CD8-positive, alpha-beta memory T cell (primary cell): ENCODE data around the gene RPS6KC1. TPM values are rescaled to one million over a fixed set of nuclear protein-coding genes. Genes with fewer than 3 reads are reported as not detected.
"Not testable (repeated sequence)": the region's sequence is repeated elsewhere in the genome, so short reads cannot be mapped to it uniquely, and the experiment has no call there.

ENCODE experiments used
- CTCF ChIA-PET: fragments of 350-600 bp; sonication (Branson Sonifier 250); formaldehyde crosslinking; loops from one replicate; lab custom pipeline; 2021; ENCODE audit warnings: antibody characterized with exemption; lab: Charles Lee
- POLR2A ChIA-PET: fragments of 350-600 bp; sonication (Branson Sonifier 250); formaldehyde crosslinking; loops from one replicate; lab custom pipeline; 2021; ENCODE audit warnings: antibody characterized with exemption; lab: Charles Lee
- DNase-seq, 5 donors: peaks; one replicate each; pipeline versions ENCODE4 v3.0.0 to v3.0.0-alpha.2; 2020 to 2022; ENCODE audit warnings: mixed read lengths in 1 of 5
- H3K27ac ChIP-seq: one replicate; pipeline ENCODE4 v1.7.0; 2013; ENCODE audit warnings: low read depth, mild to moderate bottlenecking, low read length, moderate library complexity
- H3K27me3 ChIP-seq: 2 replicates; pipeline ENCODE4 v1.7.0; 2013; ENCODE audit warnings: low read length, mild to moderate bottlenecking; ENCODE audit not compliant: insufficient read depth, poor library complexity, severe bottlenecking
- H3K36me3 ChIP-seq: 2 replicates; pipeline ENCODE4 v1.7.0; 2013; ENCODE audit warnings: mild to moderate bottlenecking, low read length, moderate library complexity; ENCODE audit not compliant: insufficient read depth
- H3K4me1 ChIP-seq: 2 replicates; pipeline ENCODE4 v1.7.0; 2013; ENCODE audit warnings: mild to moderate bottlenecking, low read length, moderate library complexity; ENCODE audit not compliant: insufficient read depth
- H3K4me3 ChIP-seq: 2 replicates; pipeline ENCODE4 v1.7.0; 2013; ENCODE audit warnings: mild to moderate bottlenecking, low read length
- H3K9me3 ChIP-seq: 2 replicates; pipeline ENCODE4 v1.7.0; 2013; ENCODE audit warnings: mild to moderate bottlenecking, low read length
- H3K27ac Mint-ChIP-seq, 8 donors: one replicate each; pipeline ENCODE4 v1.8.0; 2020 to 2021; ENCODE audit warnings: mixed read lengths in 8 of 8, mild to moderate bottlenecking in 6 of 8, inconsistent platforms in 3 of 8, moderate library complexity in 3 of 8
- H3K27me3 Mint-ChIP-seq, 2 donors: one replicate each; pipeline ENCODE4 v1.8.0; 2020 to 2021; ENCODE audit warnings: mixed read lengths in 2 of 2, mild to moderate bottlenecking in 1 of 2, moderate library complexity in 1 of 2
- H3K36me3 Mint-ChIP-seq, 3 donors: one replicate each; pipeline ENCODE4 v1.8.0; 2020 to 2021; ENCODE audit warnings: mixed read lengths in 3 of 3, inconsistent platforms in 1 of 3, mild to moderate bottlenecking in 1 of 3
- H3K4me1 Mint-ChIP-seq, 3 donors: one replicate each; pipeline ENCODE4 v1.8.0; 2020 to 2021; ENCODE audit warnings: mixed read lengths in 3 of 3, inconsistent platforms in 1 of 3, mild to moderate bottlenecking in 1 of 3
- H3K4me3 Mint-ChIP-seq, 7 donors: one replicate each; pipeline ENCODE4 v1.8.0; 2020 to 2021; ENCODE audit warnings: mixed read lengths in 7 of 7, mild to moderate bottlenecking in 6 of 7, moderate library complexity in 4 of 7, inconsistent platforms in 2 of 7
- H3K9me3 Mint-ChIP-seq, 5 donors: one replicate each; pipeline ENCODE4 v1.8.0; 2020 to 2022; ENCODE audit warnings: mixed read lengths in 5 of 5, mild to moderate bottlenecking in 3 of 5, moderate library complexity in 2 of 5, inconsistent platforms in 1 of 5
- polyA plus RNA-seq: library from polyadenylated mRNA; unstranded; fragments of 300-500 nt; fragmentation: Illumina TruSeq; gene quantifications from one replicate; pipeline ENCODE4 v1.2.3, GENCODE V29; 2021
- total RNA-seq, 2 experiments: library from RNA; stranded (reverse); gene quantifications; one replicate each; pipeline ENCODE4 v1.2.3, GENCODE V29; 2021

Gene RPS6KC1
- total and polyA plus RNA-seq, 3 experiments from 2014 or later, result 7.4 to 8.2 (median 7.4) TPM

DNA sequence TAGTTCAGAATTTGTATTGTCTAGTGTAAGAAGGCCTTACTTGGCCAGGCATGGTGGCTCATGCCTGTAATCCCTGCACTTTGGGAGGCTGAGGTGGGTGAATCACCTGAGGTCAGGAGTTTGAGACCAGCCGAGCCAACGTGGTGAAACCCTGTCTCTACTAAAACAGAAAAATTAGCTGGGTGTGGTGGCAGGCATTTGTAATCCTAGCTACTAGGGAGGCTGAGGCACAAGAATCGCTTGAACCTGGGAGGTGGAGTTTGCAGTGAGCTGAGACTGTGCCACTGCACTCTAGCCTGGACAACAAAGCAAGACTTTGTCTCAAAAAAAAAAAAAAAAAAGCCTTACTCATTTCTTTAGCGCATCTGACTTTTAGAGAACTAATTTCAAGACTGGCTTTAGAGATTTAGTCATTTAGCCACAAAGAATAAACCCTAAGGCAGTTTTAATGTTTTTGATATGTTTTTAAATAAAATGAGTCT is 66.7 kb downstream of the RPS6KC1 start:
- H3K36me3 Mint-ChIP-seq, H3K9me3 ChIP-seq, H3K4me3 ChIP-seq, H3K4me3 Mint-ChIP-seq, H3K27ac Mint-ChIP-seq, POLR2A ChIA-PET, H3K4me1 Mint-ChIP-seq, H3K4me1 ChIP-seq, CTCF ChIA-PET, H3K27ac ChIP-seq, DNase-seq, H3K36me3 ChIP-seq, H3K27me3 ChIP-seq, H3K27me3 Mint-ChIP-seq, H3K9me3 Mint-ChIP-seq: not testable (repeated sequence)

DNA sequence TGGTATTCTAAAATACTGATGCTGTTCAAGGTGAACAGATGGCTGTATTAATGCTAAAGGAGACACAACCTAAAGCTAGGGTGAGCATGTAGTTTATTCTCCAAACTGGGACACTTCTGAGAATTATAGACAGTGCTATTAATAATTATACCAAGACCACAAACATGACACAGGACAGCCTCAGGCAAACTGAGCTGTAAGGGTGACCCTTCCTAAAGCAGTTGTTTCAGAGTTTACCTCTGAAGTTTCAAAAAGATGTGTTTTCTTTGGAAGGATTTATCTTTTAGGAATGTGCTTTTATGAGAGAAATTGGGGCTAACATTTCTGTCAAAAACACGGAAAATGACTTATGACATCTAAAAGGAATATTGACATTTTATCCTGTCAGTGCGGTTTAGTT is 68.8 kb downstream of the RPS6KC1 start:
- Histone ChIP-seq H3K4me1 (no peaks in the 10 kb centered on the region), H3K27ac (no peak overlapping the region), H3K9me3 (no peaks in the 10 kb centered on the region), H3K4me3 (no peak overlapping the region), H3K27me3 (no peaks in the 10 kb centered on the region), H3K36me3 (no peaks in the 10 kb centered on the region)
- H3K36me3 Mint-ChIP-seq, result peaks cover 0 to 4% (median 3%) of the 10 kb centered on the region in 3 donors
- H3K9me3 Mint-ChIP-seq, result no peaks in the 10 kb centered on the region
- peaks cover 0 to 6% (median 4%) of the 10 kb centered on the region in 3 donors for H3K4me1 Mint-ChIP-seq
- DNase-seq, result no peak
- H3K27me3 Mint-ChIP-seq, result no peaks in the 10 kb centered on the region
- H3K4me3 Mint-ChIP-seq, result no peak overlapping the region
- POLR2A ChIA-PET, result no interaction called here
- H3K27ac Mint-ChIP-seq, result no peak overlapping the region
- CTCF ChIA-PET, result no interaction called here

DNA sequence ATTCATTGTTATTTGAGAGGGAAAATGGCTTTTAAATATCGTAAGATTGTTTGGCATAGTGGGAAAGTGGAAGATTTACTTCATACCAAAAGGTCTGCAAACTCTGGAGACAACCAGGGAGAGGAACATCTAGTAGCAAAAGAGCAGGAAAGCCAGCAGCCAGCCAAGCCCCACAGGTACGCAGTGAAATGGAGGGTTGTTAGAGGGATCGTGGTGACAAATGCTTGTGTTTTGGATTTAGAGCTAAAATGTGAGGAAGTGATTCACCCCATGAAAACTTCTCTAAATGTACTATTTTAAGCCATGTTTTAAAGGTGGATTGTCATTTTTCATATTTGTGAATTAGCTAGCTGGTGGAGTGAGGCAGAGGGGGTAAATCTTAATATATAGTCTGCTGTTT is 69.3 kb downstream of the RPS6KC1 start:
- ChIA-PET CTCF (interaction anchor here (1.4 kb wide), 1 partner anchor 10 kb away, joined by 3 read pairs; no protein-coding TSS in a partner anchor), POLR2A (no interaction called here)
- Histone ChIP-seq H3K36me3 (no peaks in the 10 kb centered on the region), H3K27ac (no peak overlapping the region), H3K27me3 (no peaks in the 10 kb centered on the region), H3K4me3 (no peak overlapping the region), H3K9me3 (no peaks in the 10 kb centered on the region), H3K4me1 (no peaks in the 10 kb centered on the region)
- Mint-ChIP-seq H3K27me3 (no peaks in the 10 kb centered on the region), H3K27ac (peak overlapping the region in 5 of 8 donors; percentile 2 to 75 (median 6)), H3K4me1 (peaks cover 0 to 6% (median 4%) of the 10 kb centered on the region in 3 donors), H3K9me3 (no peaks in the 10 kb centered on the region), H3K4me3 (no peak overlapping the region), H3K36me3 (peaks cover 0 to 4% (median 3%) of the 10 kb centered on the region in 3 donors)
- no peak for DNase-seq

DNA sequence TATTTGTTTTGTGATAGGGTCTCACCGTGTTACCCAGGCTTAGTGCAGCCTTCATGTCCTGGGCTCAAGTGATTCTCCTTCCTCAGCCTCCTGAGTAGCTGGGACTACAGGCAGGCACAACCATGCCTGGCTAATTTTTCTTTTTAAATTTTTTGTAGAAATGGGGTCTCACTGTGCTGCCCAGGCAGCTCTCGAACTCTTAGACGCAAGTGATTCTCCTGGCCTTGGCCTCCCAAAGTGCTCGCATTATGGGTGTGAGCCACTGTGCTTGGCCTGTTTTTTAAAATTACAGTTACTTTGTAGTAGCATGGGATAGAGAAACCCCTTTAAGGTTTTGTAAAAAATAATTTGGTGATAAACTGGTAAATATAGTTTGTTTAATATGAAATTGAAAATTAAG is 69.9 kb downstream of the RPS6KC1 start:
- no peaks in the 10 kb centered on the region for H3K9me3 ChIP-seq
- H3K4me1 ChIP-seq, result no peaks in the 10 kb centered on the region
- no peaks in the 10 kb centered on the region for H3K36me3 ChIP-seq
- ChIA-PET CTCF (interaction anchor here (0.6 to 1.4 kb wide), 2 partner anchors 9 to 80 kb away, joined by 3 to 4 read pairs; no protein-coding TSS in a partner anchor), POLR2A (no interaction called here)
- H3K4me3 Mint-ChIP-seq, result no peak overlapping the region
- no peak overlapping the region for H3K27ac ChIP-seq
- no peak overlapping the region for H3K27ac Mint-ChIP-seq
- H3K27me3 ChIP-seq, result no peaks in the 10 kb centered on the region
- H3K4me1 Mint-ChIP-seq, result peaks cover 2 to 6% (median 4%) of the 10 kb centered on the region in 3 donors
- no peaks in the 10 kb centered on the region for H3K27me3 Mint-ChIP-seq
- H3K36me3 Mint-ChIP-seq, result peaks cover 0 to 4% (median 3%) of the 10 kb centered on the region in 3 donors
- H3K4me3 ChIP-seq, result no peak overlapping the region
- H3K9me3 Mint-ChIP-seq, result no peaks in the 10 kb centered on the region
- DNase-seq, result no peak

DNA sequence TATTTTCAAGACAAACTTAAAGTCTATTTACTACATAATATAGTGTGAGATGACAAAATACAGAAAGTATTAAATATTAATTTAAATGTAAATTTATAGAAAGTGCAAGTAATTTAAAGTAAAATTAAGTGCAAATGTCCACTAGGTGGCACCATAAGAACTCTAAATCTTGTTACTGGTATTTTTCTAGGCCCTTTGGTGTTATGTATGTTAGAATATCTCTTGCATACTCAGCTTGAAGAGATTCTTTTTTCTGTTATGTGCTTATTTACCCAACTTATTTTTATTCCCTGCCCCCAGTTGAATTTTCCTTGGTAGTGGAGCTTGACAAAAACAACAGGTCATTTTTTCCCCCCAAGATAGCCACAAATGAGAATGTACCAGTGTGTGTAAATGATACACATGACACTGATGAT is 71.5 kb downstream of the RPS6KC1 start:
- CTCF ChIA-PET, result interaction anchor here (1.1 kb wide), 1 partner anchor 11 kb away, joined by 4 read pairs; no protein-coding TSS in a partner anchor

DNA sequence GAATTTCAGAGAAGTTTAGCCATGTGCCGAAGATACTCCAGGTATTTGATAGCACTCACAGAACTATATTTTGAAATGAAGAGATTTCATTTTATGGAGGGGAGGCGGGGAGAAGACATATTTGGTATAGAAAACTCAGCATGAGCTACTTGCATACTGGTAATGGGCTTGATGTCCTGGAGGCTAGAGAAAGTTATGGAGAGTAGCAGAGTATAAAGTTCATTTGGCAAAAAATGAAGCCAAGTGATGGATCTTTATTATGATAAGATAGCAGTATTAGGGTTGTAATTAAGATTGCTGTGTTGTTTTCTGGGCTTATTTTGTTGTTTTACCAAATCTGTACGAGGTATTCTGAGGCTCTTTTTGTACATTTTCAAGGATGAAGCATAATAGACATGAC is 72.0 kb downstream of the RPS6KC1 start:
- peaks cover 2 to 6% (median 4%) of the 10 kb centered on the region in 3 donors for H3K4me1 Mint-ChIP-seq
- no peaks in the 10 kb centered on the region for H3K9me3 Mint-ChIP-seq
- no peaks in the 10 kb centered on the region for H3K27me3 Mint-ChIP-seq
- ChIA-PET POLR2A (no interaction called here), CTCF (interaction anchor here (1.1 kb wide), 1 partner anchor 10 kb away, joined by 4 read pairs; no protein-coding TSS in a partner anchor)
- Histone ChIP-seq H3K4me3 (no peak overlapping the region), H3K9me3 (no peaks in the 10 kb centered on the region), H3K27me3 (no peaks in the 10 kb centered on the region), H3K4me1 (no peaks in the 10 kb centered on the region), H3K36me3 (no peaks in the 10 kb centered on the region), H3K27ac (no peak overlapping the region)
- no peak overlapping the region for H3K27ac Mint-ChIP-seq
- H3K4me3 Mint-ChIP-seq, result no peak overlapping the region
- DNase-seq, result no peak
- H3K36me3 Mint-ChIP-seq, result peaks cover 0 to 4% (median 3%) of the 10 kb centered on the region in 3 donors

More for the DNA sequence above, 71.5 kb downstream of the RPS6KC1 start:
- no peak overlapping the region for H3K4me3 ChIP-seq
- H3K4me1 Mint-ChIP-seq, result peaks cover 2 to 6% (median 4%) of the 10 kb centered on the region in 3 donors
- POLR2A ChIA-PET, result no interaction called here
- H3K4me3 Mint-ChIP-seq, result no peak overlapping the region
- H3K9me3 ChIP-seq, result no peaks in the 10 kb centered on the region
- H3K36me3 ChIP-seq, result no peaks in the 10 kb centered on the region
- DNase-seq, result peak in 1 of 5 donors; percentile 13
- no peaks in the 10 kb centered on the region for H3K9me3 Mint-ChIP-seq
- H3K36me3 Mint-ChIP-seq, result peaks cover 0 to 4% (median 3%) of the 10 kb centered on the region in 3 donors
- no peaks in the 10 kb centered on the region for H3K27me3 ChIP-seq
- H3K27ac ChIP-seq, result no peak overlapping the region
- no peaks in the 10 kb centered on the region for H3K27me3 Mint-ChIP-seq
- no peaks in the 10 kb centered on the region for H3K4me1 ChIP-seq
- no peak overlapping the region for H3K27ac Mint-ChIP-seq

DNA sequence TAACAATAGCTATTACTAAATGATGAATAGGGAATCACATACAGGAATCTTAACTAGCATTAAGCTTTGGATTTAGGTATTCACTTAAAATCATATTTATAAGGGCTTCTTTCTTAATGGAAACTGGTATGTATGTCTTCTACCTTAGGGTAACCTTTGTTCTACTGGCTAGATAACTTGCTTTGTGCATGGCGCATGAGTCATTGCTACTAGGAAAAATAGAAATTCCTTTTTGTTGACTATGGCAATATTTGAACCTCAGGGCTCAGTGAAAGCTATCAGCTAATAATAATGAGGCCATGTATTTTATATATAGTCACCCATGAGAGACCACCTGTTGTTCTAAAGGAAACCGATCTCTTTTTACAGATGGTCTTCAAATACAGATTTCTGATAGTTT is 72.5 kb downstream of the RPS6KC1 start:
- Histone ChIP-seq H3K4me1 (no peaks in the 10 kb centered on the region), H3K9me3 (no peaks in the 10 kb centered on the region), H3K27me3 (no peaks in the 10 kb centered on the region), H3K27ac (no peak overlapping the region), H3K4me3 (no peak overlapping the region), H3K36me3 (no peaks in the 10 kb centered on the region)
- POLR2A ChIA-PET, result no interaction called here
- CTCF ChIA-PET, result no interaction called here
- Mint-ChIP-seq H3K9me3 (no peaks in the 10 kb centered on the region), H3K4me3 (no peak overlapping the region), H3K36me3 (peaks cover 0 to 3% (median 2%) of the 10 kb centered on the region in 3 donors), H3K27ac (no peak overlapping the region), H3K27me3 (no peaks in the 10 kb centered on the region), H3K4me1 (peaks cover 2 to 6% (median 4%) of the 10 kb centered on the region in 3 donors)
- no peak for DNase-seq

DNA sequence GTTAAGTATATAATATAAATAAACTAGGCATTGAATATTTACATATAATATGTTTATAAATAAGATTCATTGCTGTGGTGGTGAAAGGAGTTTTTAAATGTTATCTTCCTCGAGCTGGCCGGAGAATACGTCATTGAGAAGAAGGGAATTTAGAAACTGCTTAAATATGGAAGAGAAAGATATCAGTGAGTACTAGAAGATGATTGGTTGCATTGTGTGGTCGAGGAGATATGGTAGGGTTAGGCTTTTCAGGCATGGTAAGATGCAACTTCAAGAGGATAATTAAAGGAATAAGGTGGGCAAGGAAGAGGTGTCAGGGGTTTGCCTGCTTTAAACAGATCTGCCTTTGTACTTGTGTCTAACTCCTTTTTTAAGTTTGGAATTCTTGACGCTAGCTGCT is 73.5 kb downstream of the RPS6KC1 start:
- no peak for DNase-seq
- Mint-ChIP-seq H3K36me3 (peaks cover 0 to 6% (median 2%) of the 10 kb centered on the region in 3 donors), H3K4me3 (no peak overlapping the region), H3K9me3 (no peaks in the 10 kb centered on the region), H3K27me3 (no peaks in the 10 kb centered on the region), H3K4me1 (peaks cover 2 to 6% (median 4%) of the 10 kb centered on the region in 3 donors), H3K27ac (no peak overlapping the region)
- ChIA-PET CTCF (no interaction called here), POLR2A (no interaction called here)
- no peak overlapping the region for H3K4me3 ChIP-seq
- no peaks in the 10 kb centered on the region for H3K9me3 ChIP-seq
- H3K27ac ChIP-seq, result no peak overlapping the region
- H3K36me3 ChIP-seq, result no peaks in the 10 kb centered on the region
- no peaks in the 10 kb centered on the region for H3K27me3 ChIP-seq
- no peaks in the 10 kb centered on the region for H3K4me1 ChIP-seq
